ENCODE results near the gene KPNA1.
"Not testable (repeated sequence)": the region's sequence is repeated elsewhere in the genome, so short reads cannot be mapped to it uniquely, and the experiment has no call there.

The KPNA1 gene

GRCh38 chr3:122451371-122451770 lies 63.4 kb downstream of the KPNA1 start:
- H3K9me3 Mint-ChIP-seq = peaks cover 13% of the 10 kb centered on the region
- peaks cover 68% of the 10 kb centered on the region for H3K36me3 Mint-ChIP-seq (ENCODE audit: low read depth)
- no peaks in the 10 kb centered on the region for H3K27me3 Mint-ChIP-seq (ENCODE audit: low read depth)
- TF ChIP-seq CTCF (IDR thresholded peaks at IDR 0.05; ENCODE audit: unreplicated experiment in 3 of 3) = no peak
- H3K4me3 Mint-ChIP-seq = no peak overlapping the region
- no peak overlapping the region for H3K27ac Mint-ChIP-seq
- H3K4me1 Mint-ChIP-seq = no peaks in the 10 kb centered on the region

GRCh38 chr3:122448218-122448617 lies 66.5 kb downstream of the KPNA1 start:
- H3K4me1 Mint-ChIP-seq; H3K27ac Mint-ChIP-seq; H3K27me3 Mint-ChIP-seq (ENCODE audit: low read depth); H3K4me3 Mint-ChIP-seq: not testable (repeated sequence)
- Mint-ChIP-seq H3K9me3 (peaks cover 23% of the 10 kb centered on the region), H3K36me3 (ENCODE audit: low read depth) (peaks cover 87% of the 10 kb centered on the region)

- H3K27ac Mint-ChIP-seq; H3K27me3 Mint-ChIP-seq (ENCODE audit: low read depth); H3K4me3 Mint-ChIP-seq; H3K4me1 Mint-ChIP-seq: not testable (repeated sequence)
- Mint-ChIP-seq H3K36me3 (ENCODE audit: low read depth) (peaks cover 98% of the 10 kb centered on the region), H3K9me3 (peaks cover 23% of the 10 kb centered on the region)
Observed at GRCh38 chr3:122444491-122444887, 70.2 kb downstream of the KPNA1 start.

GRCh38 chr3:122443762-122444490 lies 70.8 kb downstream of the KPNA1 start:
- H3K4me1 Mint-ChIP-seq; H3K4me3 Mint-ChIP-seq; H3K27me3 Mint-ChIP-seq (ENCODE audit: low read depth); H3K27ac Mint-ChIP-seq: not testable (repeated sequence)
- Mint-ChIP-seq H3K36me3 (ENCODE audit: low read depth) (peaks cover 98% of the 10 kb centered on the region), H3K9me3 (peaks cover 20% of the 10 kb centered on the region)

- peaks cover 98% of the 10 kb centered on the region for H3K36me3 Mint-ChIP-seq (ENCODE audit: low read depth)
- H3K4me3 Mint-ChIP-seq = no peak overlapping the region
- H3K27ac Mint-ChIP-seq = no peak overlapping the region
- no peak for TF ChIP-seq CTCF (IDR thresholded peaks at IDR 0.05; ENCODE audit: unreplicated experiment in 3 of 3)
- peaks cover 18% of the 10 kb centered on the region for H3K9me3 Mint-ChIP-seq
- H3K27me3 Mint-ChIP-seq (ENCODE audit: low read depth) = no peaks in the 10 kb centered on the region
- no peaks in the 10 kb centered on the region for H3K4me1 Mint-ChIP-seq
Observed at GRCh38 chr3:122443090-122443489, 71.6 kb downstream of the KPNA1 start.

GRCh38 chr3:122435950-122436349 lies 78.8 kb downstream of the KPNA1 start:
- Mint-ChIP-seq H3K9me3 (peaks cover 12% of the 10 kb centered on the region), H3K36me3 (ENCODE audit: low read depth) (peaks cover 86% of the 10 kb centered on the region), H3K4me1 (no peaks in the 10 kb centered on the region), H3K27ac (no peak overlapping the region), H3K27me3 (ENCODE audit: low read depth) (no peaks in the 10 kb centered on the region), H3K4me3 (no peak overlapping the region)
- no peak for TF ChIP-seq CTCF (IDR thresholded peaks at IDR 0.05; ENCODE audit: unreplicated experiment in 3 of 3)

- no peak overlapping the region for H3K4me3 Mint-ChIP-seq
- TF ChIP-seq CTCF (IDR thresholded peaks at IDR 0.05; ENCODE audit: unreplicated experiment in 3 of 3) = no peak
Observed at GRCh38 chr3:122430371-122430770, 84.4 kb downstream of the KPNA1 start.

More at GRCh38 chr3:122430371-122430770, 84.4 kb downstream of the KPNA1 start:
- no peaks in the 10 kb centered on the region for H3K27me3 Mint-ChIP-seq (ENCODE audit: low read depth)
- H3K27ac Mint-ChIP-seq = no peak overlapping the region
- H3K4me1 Mint-ChIP-seq = no peaks in the 10 kb centered on the region
- H3K9me3 Mint-ChIP-seq = no peaks in the 10 kb centered on the region
- H3K36me3 Mint-ChIP-seq (ENCODE audit: low read depth) = peaks cover 83% of the 10 kb centered on the region

Measured in nephron (organoid).